ENCODE measurements around the gene KIF27.
"Not testable (repeated sequence)": the region's sequence is repeated elsewhere in the genome, so short reads cannot be mapped to it uniquely, and the experiment has no call there.

KIF27 gene

DNA sequence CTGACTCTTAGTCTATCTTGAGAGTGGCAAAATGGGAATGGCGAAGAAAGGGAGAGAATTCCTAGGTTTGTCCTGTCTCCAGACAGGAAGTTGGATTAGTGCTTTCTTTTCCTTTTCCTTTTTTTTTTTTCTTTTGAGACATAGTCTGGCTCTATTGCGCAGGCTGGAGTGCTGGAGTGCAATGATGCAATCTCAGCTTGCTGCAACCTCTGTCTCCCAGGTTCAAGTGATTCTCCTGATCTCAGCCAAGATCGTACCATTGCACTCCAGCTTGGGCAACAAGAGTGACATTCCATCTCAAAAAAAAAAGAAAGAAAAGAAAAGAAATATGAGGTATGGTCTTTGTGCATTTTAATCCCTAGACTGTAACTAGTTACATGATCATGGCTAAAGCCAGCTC is 12.6 kb upstream of the KIF27 start:
- DNase-seq (ENCODE audit: low read depth in 2 of 2): no peak

- DNase-seq (ENCODE audit: low read depth in 2 of 2): no peak
These were observed 11.6 kb upstream of the KIF27 start for GRCh38 chr9:83932851-83933250.

GRCh38 chr9:83932011-83932410 is 10.8 kb upstream of the KIF27 start:
- DNase-seq (ENCODE audit: low read depth in 2 of 2): no peak

DNA sequence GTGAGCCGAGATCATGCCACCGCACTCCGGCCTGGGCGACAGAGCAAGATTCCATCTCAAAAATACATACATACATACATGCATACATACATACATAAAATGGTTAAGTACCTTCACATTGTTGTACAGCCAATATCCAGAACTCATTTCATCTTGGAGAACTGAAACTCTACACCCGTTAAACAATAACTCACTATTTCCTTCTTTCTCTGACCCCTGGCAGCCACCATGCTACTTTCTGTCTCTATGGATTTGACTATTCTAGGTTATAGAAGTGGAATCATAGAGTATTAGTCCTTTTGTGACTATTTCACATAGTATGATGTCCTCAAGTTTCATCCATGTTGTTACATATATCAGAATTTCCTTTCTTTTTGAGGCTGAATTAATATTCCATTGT is 9.6 kb upstream of the KIF27 start:
- no peak for DNase-seq (ENCODE audit: low read depth in 2 of 2)

- no peak for DNase-seq (ENCODE audit: low read depth in 2 of 2)
These were observed 6.4 kb upstream of the KIF27 start for GRCh38 chr9:83927591-83927990.

- DNase-seq (ENCODE audit: low read depth in 2 of 2): no peak
These were observed 734 bp downstream of the KIF27 start for GRCh38 chr9:83920469-83920926.

DNA sequence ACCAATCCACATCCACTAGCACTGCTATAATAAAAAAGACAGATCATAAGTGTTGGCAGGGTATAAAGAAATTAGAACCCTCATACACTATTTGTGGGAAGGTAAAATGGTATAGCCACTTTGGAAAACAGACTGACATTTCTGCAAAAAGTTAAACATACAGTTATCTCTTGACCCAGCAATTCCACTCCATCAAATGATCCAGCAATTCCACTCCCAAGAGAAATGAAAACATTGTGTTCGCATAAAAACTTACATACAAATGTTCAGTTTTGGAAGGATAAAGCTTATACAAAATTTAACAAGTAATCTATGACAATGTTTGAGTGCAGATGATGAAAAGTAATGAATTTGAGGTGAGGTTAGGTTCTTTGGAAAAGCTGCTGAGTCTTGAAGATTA is 2.1 kb downstream of the KIF27 start:
- no peak for DNase-seq (ENCODE audit: low read depth in 2 of 2)

- not testable (repeated sequence) for DNase-seq (ENCODE audit: low read depth in 2 of 2)
These were observed 9.0 kb downstream of the KIF27 start for GRCh38 chr9:83912194-83912593.

- no peak for DNase-seq (ENCODE audit: low read depth in 2 of 2)
These were observed 15.1 kb downstream of the KIF27 start for GRCh38 chr9:83906144-83906543.

GRCh38 chr9:83900615-83901014 is 20.6 kb downstream of the KIF27 start:
- DNase-seq (ENCODE audit: low read depth in 2 of 2): not testable (repeated sequence)

DNA sequence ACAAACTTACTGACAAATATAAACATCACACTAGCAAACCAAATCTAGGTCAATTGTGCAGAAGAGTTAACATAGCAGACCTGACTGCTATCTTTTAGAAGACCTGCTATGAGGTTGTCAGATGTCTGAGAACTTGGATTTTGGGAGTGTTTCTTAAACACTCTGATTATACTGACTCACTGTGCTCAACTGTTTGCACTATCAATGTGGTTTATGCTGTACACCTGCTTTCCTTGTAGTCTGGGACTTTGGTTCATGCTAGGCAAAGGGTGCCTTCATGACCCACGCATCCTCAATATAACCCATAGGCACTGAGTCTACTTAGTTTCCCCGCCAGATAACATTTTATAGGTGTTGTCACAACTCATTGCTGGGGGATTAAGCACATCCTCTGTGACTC is 26.9 kb downstream of the KIF27 start:
- DNase-seq (ENCODE audit: low read depth in 2 of 2): not testable (repeated sequence)

GRCh38 chr9:83886498-83886897 is 34.7 kb downstream of the KIF27 start:
- not testable (repeated sequence) for DNase-seq (ENCODE audit: low read depth in 2 of 2)

- peak; percentile 16 to 29 for DNase-seq (ENCODE audit: low read depth in 2 of 2)
These were observed 35.5 kb downstream of the KIF27 start for GRCh38 chr9:83885559-83886240.

- DNase-seq (ENCODE audit: low read depth in 2 of 2): not testable (repeated sequence)
These were observed 39.4 kb downstream of the KIF27 start for GRCh38 chr9:83881687-83882408.

DNA sequence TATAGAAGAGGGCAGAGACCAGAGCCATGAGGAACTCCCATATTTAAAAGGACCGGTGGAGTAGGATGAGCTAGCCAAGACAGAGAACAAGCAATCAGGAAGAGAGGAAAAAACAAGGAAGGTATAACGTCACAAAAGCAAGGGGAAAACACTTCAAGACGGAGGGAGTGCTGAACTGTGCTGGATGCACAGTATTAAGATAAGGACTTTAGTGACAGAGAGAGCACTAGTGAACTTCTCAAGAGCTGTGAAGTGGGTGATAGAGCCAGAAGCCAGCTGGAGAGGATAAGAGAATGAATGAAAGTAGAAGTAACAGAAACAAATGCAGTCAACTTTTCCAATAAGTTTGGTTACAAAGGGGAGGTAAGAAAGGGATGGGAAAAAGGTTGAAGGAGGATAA is 45.7 kb downstream of the KIF27 start:
- not testable (repeated sequence) for DNase-seq (ENCODE audit: low read depth in 2 of 2)

GRCh38 chr9:83849895-83850294 is 71.3 kb downstream of the KIF27 start:
- DNase-seq (ENCODE audit: low read depth in 2 of 2): not testable (repeated sequence)

DNA sequence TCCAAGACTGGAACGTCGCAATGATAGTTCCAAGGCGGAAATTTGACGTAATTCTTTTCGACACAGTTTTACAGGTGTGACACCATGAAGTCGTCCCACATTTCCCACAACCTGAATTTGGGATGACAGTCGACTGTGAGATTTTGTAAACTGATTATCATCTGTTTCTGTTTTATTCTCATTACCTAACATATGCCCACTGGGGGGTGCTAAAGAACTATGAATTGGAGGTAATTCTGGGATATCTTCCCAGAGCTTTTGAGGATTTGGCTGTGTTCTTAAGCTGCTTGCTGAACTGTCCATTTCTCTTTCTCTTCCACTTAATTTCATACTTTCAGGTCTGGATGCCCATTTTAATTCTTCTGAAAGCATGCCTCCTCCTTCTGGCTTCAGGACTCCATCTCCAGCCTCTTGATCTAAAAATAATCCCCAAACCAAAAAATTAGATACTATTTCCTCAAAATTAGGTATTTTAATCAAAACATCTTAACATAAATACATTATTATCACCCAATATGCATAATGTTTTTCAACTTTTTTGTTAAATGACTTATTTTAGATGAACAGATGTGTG is 84.1 kb downstream of the KIF27 start:
- DNase-seq (ENCODE audit: low read depth in 2 of 2): not testable (repeated sequence)

DNA sequence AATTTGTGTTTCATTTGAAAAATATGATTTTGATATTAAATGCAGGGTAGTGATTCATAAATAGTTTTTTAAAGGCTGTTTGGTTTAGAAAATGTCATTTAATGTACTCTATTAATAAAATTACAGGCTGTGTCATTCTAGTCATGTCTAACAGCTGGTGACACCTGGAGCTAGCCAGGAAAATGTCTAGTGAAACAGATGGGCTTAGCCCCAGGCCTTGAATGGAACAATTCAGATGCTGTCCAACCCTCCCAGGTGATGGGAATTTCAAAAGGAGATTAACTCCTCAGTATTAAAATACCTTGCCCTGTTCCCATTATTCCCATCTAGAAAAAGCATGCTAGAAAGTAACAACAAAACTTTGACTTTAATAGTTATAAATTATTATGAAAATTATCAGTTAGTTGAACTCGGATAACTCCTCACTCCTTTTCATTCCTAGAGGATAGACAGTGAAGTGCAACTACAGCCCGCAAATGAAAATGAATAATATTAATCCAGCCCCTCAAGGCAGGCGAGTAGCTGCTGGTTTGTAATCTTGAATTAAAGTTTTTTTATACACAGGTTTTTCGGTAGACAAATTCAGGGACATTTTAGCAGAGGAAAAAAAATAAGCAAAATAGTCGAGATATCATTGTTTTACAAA is 90.7 kb downstream of the KIF27 start:
- DNase-seq (ENCODE audit: low read depth in 2 of 2): not testable (repeated sequence)

GRCh38 chr9:83824986-83825623 is 96.1 kb downstream of the KIF27 start:
- DNase-seq (ENCODE audit: low read depth in 2 of 2): peak; percentile 0 to 4

GRCh38 chr9:83817356-83818278 is 103.6 kb downstream of the KIF27 start, which contains the start of gene GKAP1:
Gene GKAP1, minus strand, starts transcription at chr9:83817769. Its CDS starts 11,252 bp downstream, at chr9:83806517.
- DNase-seq (ENCODE audit: low read depth in 2 of 2): peak; percentile 3 to 7

DNA sequence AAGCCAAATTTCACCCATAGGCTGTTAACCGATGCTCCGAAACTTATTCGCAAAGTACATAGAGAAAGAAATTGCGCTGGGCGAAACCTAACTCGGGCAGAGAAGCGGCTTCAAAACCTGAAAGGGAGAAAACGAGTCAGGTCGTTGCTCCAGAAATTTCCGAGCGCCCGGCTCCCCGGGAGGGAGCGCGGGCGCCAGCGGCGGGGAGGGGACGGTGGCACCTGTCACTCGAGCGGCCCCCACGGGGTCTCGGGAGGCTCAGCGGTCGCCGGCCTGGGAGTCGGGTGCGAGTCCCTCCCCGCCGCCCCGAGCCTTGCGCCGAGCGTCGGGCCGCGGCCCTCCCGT is 104.2 kb downstream of the KIF27 start:
- not testable (repeated sequence) for DNase-seq (ENCODE audit: low read depth in 2 of 2)
